CD14-positive monocyte (primary cell): ENCODE results near the gene COL5A2. TPM values are rescaled to one million over a fixed set of nuclear protein-coding genes. Genes with fewer than 3 reads are reported as not detected.

Experiments used
- DNase-seq, 3 donors: peaks; one replicate each; pipeline ENCODE4 v3.0.0-alpha.2; 2011 to 2022
- H2AFZ ChIP-seq: 2 replicates; pipeline ENCODE4 v1.6.0; 2012; ENCODE audit warnings: mild to moderate bottlenecking, low read depth, low read length, inconsistent platforms; ENCODE audit not compliant: insufficient read depth, poor library complexity, severe bottlenecking
- H3K27ac ChIP-seq, 2 donors: 1 replicate in 1 of 2; 2 replicates in 1 of 2; pipeline ENCODE4 v1.5.1; 2012 to 2013; ENCODE audit warnings: low read length in 2 of 2, control low read depth in 1 of 2, inconsistent platforms in 1 of 2, low read depth in 1 of 2, mild to moderate bottlenecking in 1 of 2
- H3K27me3 ChIP-seq, 2 donors: one replicate each; pipeline versions ENCODE4 v1.6.0 to v1.6.1; 2011 to 2013; ENCODE audit warnings: low read length in 2 of 2; ENCODE audit not compliant: control insufficient read depth in 2 of 2, insufficient read depth in 2 of 2
- H3K36me3 ChIP-seq, 2 donors: replicated peaks in 1 of 2; 1 replicate in 1 of 2; 2 replicates in 1 of 2; pipeline versions ENCODE4 v1.5.1 to v1.6.1; 2012 to 2013; ENCODE audit warnings: low read length in 2 of 2, control low read depth in 1 of 2, inconsistent platforms in 1 of 2, mild to moderate bottlenecking in 1 of 2; ENCODE audit not compliant: insufficient read depth in 2 of 2, control insufficient read depth in 1 of 2
- H3K4me1 ChIP-seq, 2 donors: 1 replicate in 1 of 2; 2 replicates in 1 of 2; pipeline versions ENCODE4 v1.5.1 to v1.6.1; 2012 to 2013; ENCODE audit warnings: low read length in 2 of 2, control low read depth in 1 of 2, inconsistent platforms in 1 of 2, mild to moderate bottlenecking in 1 of 2, moderate library complexity in 1 of 2; ENCODE audit not compliant: insufficient read depth in 2 of 2, control insufficient read depth in 1 of 2
- H3K4me2 ChIP-seq: replicated peaks from 2 replicates; pipeline ENCODE3; 2012; ENCODE audit warnings: low read length, moderate library complexity, mild to moderate bottlenecking; ENCODE audit not compliant: poor library complexity, severe bottlenecking; ENCODE audit errors: extremely low read depth
- H3K4me3 ChIP-seq, 3 experiments: fragments of 200-600 bp in 1 of 3; sonication (generic) in 1 of 3; replicated peaks in 1 of 3; 1 replicate in 2 of 3; 2 replicates in 1 of 3; pipeline ENCODE4 v1.5.1; 2011 to 2013; ENCODE audit warnings: low read length in 3 of 3, mild to moderate bottlenecking in 3 of 3, control low read depth in 2 of 3, low read depth in 2 of 3, inconsistent platforms in 1 of 3, moderate library complexity in 1 of 3
- H3K79me2 ChIP-seq: 2 replicates; pipeline ENCODE4 v1.6.0; 2012; ENCODE audit warnings: mild to moderate bottlenecking, control low read depth, inconsistent platforms, low read length, moderate library complexity; ENCODE audit not compliant: insufficient read depth
- H3K9ac ChIP-seq: 2 replicates; pipeline ENCODE4 v1.6.0; 2017; ENCODE audit warnings: low read length, mild to moderate bottlenecking; ENCODE audit not compliant: insufficient read depth, poor library complexity, severe bottlenecking
- H3K9me3 ChIP-seq, 2 donors: replicated peaks in 1 of 2; 1 replicate in 1 of 2; 2 replicates in 1 of 2; pipeline versions ENCODE4 v1.5.1 to v1.6.1; 2012 to 2013; ENCODE audit warnings: low read length in 2 of 2, control low read depth in 1 of 2; ENCODE audit not compliant: control insufficient read depth in 1 of 2, insufficient read depth in 1 of 2
- H4K20me1 ChIP-seq: 2 replicates; pipeline ENCODE4 v1.6.0; 2012; ENCODE audit warnings: mild to moderate bottlenecking, low read length, control low read depth, moderate library complexity; ENCODE audit not compliant: insufficient read depth
- H3K27ac Mint-ChIP-seq, 7 donors: one replicate each; pipeline ENCODE4 v1.8.0; 2020; ENCODE audit warnings: mild to moderate bottlenecking in 7 of 7, mixed read lengths in 7 of 7, moderate library complexity in 6 of 7, inconsistent platforms in 2 of 7
- H3K27me3 Mint-ChIP-seq, 3 donors: one replicate each; pipeline ENCODE4 v1.8.0; 2021 to 2022; ENCODE audit warnings: low read depth in 3 of 3, mild to moderate bottlenecking in 3 of 3, mixed read lengths in 3 of 3, moderate library complexity in 3 of 3, inconsistent platforms in 1 of 3
- H3K36me3 Mint-ChIP-seq, 2 donors: one replicate each; pipeline ENCODE4 v1.8.0; 2020; ENCODE audit warnings: mixed read lengths in 2 of 2, inconsistent platforms in 1 of 2, mild to moderate bottlenecking in 1 of 2
- H3K4me1 Mint-ChIP-seq: one replicate; pipeline ENCODE4 v1.8.0; 2020; ENCODE audit warnings: mild to moderate bottlenecking, mixed read lengths
- H3K4me3 Mint-ChIP-seq, 2 donors: one replicate each; pipeline ENCODE4 v1.8.0; 2020; ENCODE audit warnings: mild to moderate bottlenecking in 2 of 2, mixed read lengths in 2 of 2, moderate library complexity in 1 of 2
- H3K9me3 Mint-ChIP-seq, 7 donors: one replicate each; pipeline ENCODE4 v1.8.0; 2020 to 2022; ENCODE audit warnings: mixed read lengths in 7 of 7, mild to moderate bottlenecking in 6 of 7, moderate library complexity in 6 of 7, inconsistent platforms in 2 of 7
- WGBS: methylation state at CpG from one replicate; pipeline ENCODE4 v1.1.5; 2013; ENCODE audit warnings: missing lambda C conversion rate; ENCODE audit not compliant: insufficient coverage; 5-methylcytosine and 5-hydroxymethylcytosine counted together
- intact Hi-C, 2 donors: fragments of 100-400 bp; cut with micrococcal nuclease; formaldehyde crosslinking; loops; one replicate each; pipeline versions ENCODE4 v1.15.0 to v1.15.1; 2023
- polyA plus RNA-seq, 3 donors: library from polyadenylated mRNA; depleted of rRNA in 1 of 3; unstranded in 2 of 3; stranded (reverse) in 1 of 3; fragments of 300-500 nt in 2 of 3; fragments of >200 nt in 1 of 3; fragmentation: Illumina TruSeq in 2 of 3; gene quantifications; 1 replicate in 2 of 3; 2 replicates in 1 of 3; pipeline ENCODE4 v1.2.3, GENCODE V29; 2012 to 2021
- TF ChIP-seq, protein P1 (sequence below): fragments of 200-600 bp; IDR thresholded peaks from one replicate; pipeline ENCODE4 v1.8.0; 2022; ENCODE audit warnings: antibody characterized with exemption, mild to moderate bottlenecking

COL5A2 gene
- polyA plus RNA-seq, 3 donors = 0.13 TPM; not detected in 2

DNA sequence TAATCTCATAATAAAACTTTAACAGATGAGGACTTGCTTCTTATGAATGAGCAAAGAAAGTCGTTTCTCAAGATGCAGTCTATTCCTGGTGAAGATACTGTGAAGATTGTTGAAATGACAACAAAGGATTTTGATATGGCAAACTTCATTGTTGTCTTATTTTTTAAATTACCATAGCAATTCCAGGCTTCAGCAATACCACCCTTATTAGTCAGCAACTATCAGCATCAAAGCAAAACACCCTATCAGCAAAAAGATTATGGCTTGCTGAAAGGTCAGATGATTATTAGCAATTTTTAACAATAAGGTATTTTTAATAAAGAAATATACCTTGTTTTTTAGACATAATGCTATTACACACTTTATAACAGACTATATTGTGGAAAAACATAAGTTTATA lies 88.3 kb downstream of the COL5A2 start:
- H2AFZ ChIP-seq = no peak overlapping the region
- no peaks in the 10 kb centered on the region for H3K79me2 ChIP-seq
- no peak overlapping the region for H3K4me2 ChIP-seq
- H4K20me1 ChIP-seq = no peaks in the 10 kb centered on the region
- no peak overlapping the region for H3K9ac ChIP-seq
- no peaks in the 10 kb centered on the region for H3K9me3 ChIP-seq
- H3K4me1 ChIP-seq = no peaks in the 10 kb centered on the region
- H3K36me3 ChIP-seq = no peaks in the 10 kb centered on the region
- Mint-ChIP-seq H3K4me1 (no peaks in the 10 kb centered on the region), H3K36me3 (no peaks in the 10 kb centered on the region), H3K27me3 (no peaks in the 10 kb centered on the region), H3K27ac (no peak overlapping the region), H3K4me3 (no peak overlapping the region), H3K9me3 (no peaks in the 10 kb centered on the region)
- no peak overlapping the region for H3K4me3 ChIP-seq
- no peak for DNase-seq
- intact Hi-C loops = loop anchor here (5.0 kb wide), 1 partner anchor 321 kb away; no protein-coding TSS in a partner anchor
- H3K27me3 ChIP-seq = no peaks in the 10 kb centered on the region
- TF ChIP-seq, protein P1, sequence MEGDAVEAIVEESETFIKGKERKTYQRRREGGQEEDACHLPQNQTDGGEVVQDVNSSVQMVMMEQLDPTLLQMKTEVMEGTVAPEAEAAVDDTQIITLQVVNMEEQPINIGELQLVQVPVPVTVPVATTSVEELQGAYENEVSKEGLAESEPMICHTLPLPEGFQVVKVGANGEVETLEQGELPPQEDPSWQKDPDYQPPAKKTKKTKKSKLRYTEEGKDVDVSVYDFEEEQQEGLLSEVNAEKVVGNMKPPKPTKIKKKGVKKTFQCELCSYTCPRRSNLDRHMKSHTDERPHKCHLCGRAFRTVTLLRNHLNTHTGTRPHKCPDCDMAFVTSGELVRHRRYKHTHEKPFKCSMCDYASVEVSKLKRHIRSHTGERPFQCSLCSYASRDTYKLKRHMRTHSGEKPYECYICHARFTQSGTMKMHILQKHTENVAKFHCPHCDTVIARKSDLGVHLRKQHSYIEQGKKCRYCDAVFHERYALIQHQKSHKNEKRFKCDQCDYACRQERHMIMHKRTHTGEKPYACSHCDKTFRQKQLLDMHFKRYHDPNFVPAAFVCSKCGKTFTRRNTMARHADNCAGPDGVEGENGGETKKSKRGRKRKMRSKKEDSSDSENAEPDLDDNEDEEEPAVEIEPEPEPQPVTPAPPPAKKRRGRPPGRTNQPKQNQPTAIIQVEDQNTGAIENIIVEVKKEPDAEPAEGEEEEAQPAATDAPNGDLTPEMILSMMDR = no peak
- no CpG with 5 or more reads among the region's 1 CpG for WGBS
- no peak overlapping the region for H3K27ac ChIP-seq

DNA sequence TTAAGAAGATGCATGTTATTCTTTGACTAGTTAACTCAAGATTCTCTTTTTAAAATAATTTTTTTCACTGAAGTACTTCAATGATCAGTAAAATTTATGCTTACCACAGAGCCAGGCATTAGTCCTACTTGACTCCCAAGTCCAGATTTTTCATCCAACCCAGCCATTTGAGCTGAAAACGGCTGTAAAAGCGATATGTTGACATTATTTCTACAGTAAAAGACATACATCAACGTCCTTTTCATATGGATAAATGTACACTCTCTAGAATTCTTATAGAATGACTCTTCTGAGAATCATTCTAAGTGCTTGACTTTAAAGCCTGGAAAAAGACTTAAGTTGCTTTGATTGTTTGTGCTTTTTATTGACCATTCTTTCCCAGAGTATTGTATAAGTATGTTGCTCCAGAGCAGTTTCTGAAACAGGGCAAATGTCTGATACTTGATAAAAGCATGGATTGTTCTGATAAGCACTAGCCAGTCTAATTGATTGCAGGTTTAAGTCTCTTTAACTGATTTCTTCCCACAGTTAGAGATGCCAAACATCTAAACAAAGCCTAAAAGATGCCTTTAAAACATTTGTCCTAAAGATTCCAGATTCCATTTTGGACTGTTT lies 90.9 kb downstream of the COL5A2 start:
- Histone ChIP-seq H3K36me3 (no peaks in the 10 kb centered on the region), H3K9ac (no peak overlapping the region), H3K79me2 (no peaks in the 10 kb centered on the region), H4K20me1 (no peaks in the 10 kb centered on the region), H3K4me1 (no peaks in the 10 kb centered on the region), H3K4me3 (no peak overlapping the region), H3K27me3 (no peaks in the 10 kb centered on the region), H3K9me3 (no peaks in the 10 kb centered on the region), H2AFZ (no peak overlapping the region), H3K4me2 (no peak overlapping the region), H3K27ac (no peak overlapping the region)
- no CpG with 5 or more reads among the region's 3 CpGs for WGBS
- Mint-ChIP-seq H3K27ac (no peak overlapping the region), H3K9me3 (no peaks in the 10 kb centered on the region), H3K36me3 (no peaks in the 10 kb centered on the region), H3K27me3 (peaks cover 0 to 1% (median 0%) of the 10 kb centered on the region in 3 donors), H3K4me1 (no peaks in the 10 kb centered on the region), H3K4me3 (no peak overlapping the region)
- no peak for DNase-seq
- TF ChIP-seq, protein P1 = no peak
- intact Hi-C loops = no loop called here
